ENCODE results near the gene PRSS1.
A peak's percentile ranks its signal among the peaks of the same experiment; 100 is the strongest.
"Not testable (repeated sequence)": the region's sequence is repeated elsewhere in the genome, so short reads cannot be mapped to it uniquely, and the experiment has no call there.

PRSS1 gene

GRCh38 chr7:142773937-142774744 lies 24.9 kb downstream of the PRSS1 start:
- no peak for TF ChIP-seq CTCF (IDR thresholded peaks at IDR 0.05; ENCODE audit: low read depth, low read length, missing control alignments)
- in situ Hi-C loops (cut with HindIII; ENCODE audit: low sequenced_read_pairs): no loop called here

GRCh38 chr7:142774826-142775225 lies 25.6 kb downstream of the PRSS1 start:
- DNase-seq (ENCODE audit: low read depth): no peak
- no peak overlapping the region for H3K4me3 ChIP-seq (ENCODE audit: low read depth, low read length)
- in situ Hi-C loops (cut with HindIII; ENCODE audit: low sequenced_read_pairs): no loop called here
- TF ChIP-seq CTCF (IDR thresholded peaks at IDR 0.05; ENCODE audit: low read depth, low read length, missing control alignments): no peak

More at GRCh38 chr7:142773937-142774744, 24.9 kb downstream of the PRSS1 start:
- no peak for DNase-seq (ENCODE audit: low read depth)
- H3K4me3 ChIP-seq (ENCODE audit: low read depth, low read length): no peak overlapping the region

DNA sequence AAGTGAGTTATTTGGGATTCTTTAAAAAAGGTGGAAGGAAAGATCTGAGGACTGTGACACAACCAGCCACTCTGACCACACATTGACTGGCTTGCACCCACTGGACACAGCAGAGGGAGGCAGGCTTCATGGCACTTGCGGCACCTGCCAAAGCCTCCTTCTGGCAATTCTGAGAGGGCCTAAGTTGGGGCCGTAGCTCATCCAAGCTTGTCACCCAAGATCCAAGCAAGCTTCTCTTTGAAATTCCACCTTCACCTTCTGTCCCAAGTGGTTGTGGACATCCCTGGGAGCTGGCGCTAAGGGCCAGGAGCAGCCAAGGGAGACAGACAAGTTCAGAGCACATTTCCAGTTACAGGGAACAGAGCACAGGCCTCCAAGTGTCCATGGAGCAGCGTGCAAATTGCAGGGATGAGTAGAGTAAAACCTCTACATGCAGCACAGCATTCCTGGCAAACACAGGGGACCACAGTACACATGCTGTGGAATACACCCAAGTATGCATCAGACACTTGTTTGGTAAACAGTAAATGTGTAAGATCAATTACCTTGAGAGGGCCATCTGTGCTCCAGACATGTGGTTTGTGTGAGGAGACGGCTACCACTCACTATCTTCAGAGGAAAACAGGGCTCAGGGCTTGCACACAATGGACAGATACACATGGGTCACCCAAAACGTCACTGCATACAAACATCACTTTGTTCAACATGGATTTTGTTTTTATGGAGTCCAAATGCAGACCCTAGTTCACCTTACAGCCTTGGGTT lies 26.3 kb downstream of the PRSS1 start:
- DNase-seq (ENCODE audit: low read depth); in situ Hi-C loops (cut with HindIII; ENCODE audit: low sequenced_read_pairs); H3K4me3 ChIP-seq (ENCODE audit: low read depth, low read length): not testable (repeated sequence)

GRCh38 chr7:142776206-142776844 lies 27.1 kb downstream of the PRSS1 start:
- no peak for TF ChIP-seq CTCF (IDR thresholded peaks at IDR 0.05; ENCODE audit: low read depth, low read length, missing control alignments)
- no peak overlapping the region for H3K4me3 ChIP-seq (ENCODE audit: low read depth, low read length)
- DNase-seq (ENCODE audit: low read depth): peak; percentile 92
- in situ Hi-C loops (cut with HindIII; ENCODE audit: low sequenced_read_pairs): no loop called here

DNA sequence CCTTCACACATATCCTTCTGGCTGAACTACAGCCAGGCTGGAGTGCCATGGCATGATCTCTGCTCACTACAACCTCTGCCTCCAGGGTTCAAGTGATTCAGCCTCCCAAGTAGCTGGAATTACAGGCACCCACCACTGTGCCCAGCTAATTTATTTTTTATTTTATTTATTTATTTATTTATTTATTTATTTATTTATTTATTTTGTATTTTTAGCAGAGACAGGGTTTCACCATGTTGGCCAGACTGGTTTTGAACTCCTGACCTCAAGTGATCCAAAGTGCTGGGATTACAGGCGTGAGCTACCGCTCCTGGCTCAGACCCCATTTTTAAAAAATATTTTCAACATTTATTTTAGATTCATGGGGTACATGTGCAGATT lies 27.6 kb downstream of the PRSS1 start:
- H3K4me3 ChIP-seq (ENCODE audit: low read depth, low read length); in situ Hi-C loops (cut with HindIII; ENCODE audit: low sequenced_read_pairs); DNase-seq (ENCODE audit: low read depth): not testable (repeated sequence)

GRCh38 chr7:142777318-142777717 lies 28.0 kb downstream of the PRSS1 start:
- no peak for DNase-seq (ENCODE audit: low read depth)
- TF ChIP-seq CTCF (IDR thresholded peaks at IDR 0.05; ENCODE audit: low read depth, low read length, missing control alignments): no peak
- in situ Hi-C loops (cut with HindIII; ENCODE audit: low sequenced_read_pairs): no loop called here
- H3K4me3 ChIP-seq (ENCODE audit: low read depth, low read length): no peak overlapping the region

DNA sequence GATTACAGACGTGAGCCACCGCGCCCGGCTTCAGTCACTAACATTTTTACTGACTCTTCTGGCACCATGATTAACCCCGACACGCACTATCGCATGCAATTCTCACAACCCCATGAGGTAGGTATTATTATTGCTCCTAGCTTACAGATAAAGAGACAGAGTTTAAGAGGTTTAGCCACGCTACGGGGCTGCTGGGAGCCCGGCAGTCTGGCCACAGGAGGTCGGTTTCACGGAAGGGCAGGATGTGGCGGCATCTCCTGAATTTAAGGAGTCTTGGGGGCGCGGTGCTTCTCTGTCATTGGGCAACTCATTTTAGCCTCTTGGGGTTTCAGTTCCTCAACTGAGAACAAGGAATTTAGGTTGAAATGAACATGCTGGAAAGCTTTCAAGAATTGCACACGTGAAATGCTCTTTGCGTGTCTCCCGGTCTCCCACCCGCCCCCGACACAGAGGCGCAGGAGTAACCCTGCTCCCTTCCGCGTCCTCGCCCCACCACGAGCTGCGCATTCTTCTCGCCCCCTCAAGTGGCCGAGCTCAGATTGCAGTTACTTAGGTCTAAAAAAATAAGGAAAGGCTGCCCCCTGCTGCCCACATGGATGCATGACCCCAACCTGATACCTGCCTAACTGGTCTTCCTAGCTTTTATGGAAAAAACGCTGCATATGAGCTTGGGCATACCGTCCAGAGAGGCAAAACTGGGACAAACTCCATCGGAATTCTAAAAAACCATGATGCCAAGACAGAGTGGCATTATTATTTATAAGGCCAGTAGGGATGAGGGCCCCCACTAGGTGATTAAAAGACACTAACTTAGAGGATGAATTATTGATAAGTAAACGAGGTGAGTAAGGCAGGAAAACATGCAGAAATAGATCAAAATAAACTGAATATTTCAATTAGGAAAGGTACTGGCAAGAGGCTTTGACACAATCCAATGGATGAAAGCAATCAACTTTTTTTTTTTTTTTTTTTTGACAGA lies 33.9 kb downstream of the PRSS1 start:
- DNase-seq (ENCODE audit: low read depth): peak; percentile 91
- peak overlapping the region; percentile 37 for H3K4me3 ChIP-seq (ENCODE audit: low read depth, low read length)
- in situ Hi-C loops (cut with HindIII; ENCODE audit: low sequenced_read_pairs): no loop called here
- peak; percentile 92 for TF ChIP-seq CTCF (IDR thresholded peaks at IDR 0.05; ENCODE audit: low read depth, low read length, missing control alignments)
